DND-41 (cell line): ENCODE data around the gene BRINP1.

Experiments used
- ATAC-seq: fragments of 200-7000 bp; cut with Tn5 transposase; 3 replicates; pipeline ENCODE4 v1.9.1; 2021; ENCODE audit warnings: low read depth; ENCODE audit not compliant: insufficient read depth
- DNase-seq: peaks from one replicate; pipeline ENCODE4 v3.0.0-alpha.2; 2020
- H2AFZ ChIP-seq: 2 replicates; pipeline ENCODE4 v1.6.0; 2012; ENCODE audit warnings: low read depth, low read length
- H3K27ac ChIP-seq: 2 replicates; pipeline ENCODE4 v1.5.1; 2012; ENCODE audit warnings: low read length, inconsistent platforms
- H3K27me3 ChIP-seq: fragments of 200-600 bp; sonication (generic); 2 replicates; pipeline ENCODE4 v1.6.0; 2012; ENCODE audit warnings: low read length, mild to moderate bottlenecking, inconsistent platforms; ENCODE audit not compliant: insufficient read depth, poor library complexity
- H3K36me3 ChIP-seq: 2 replicates; pipeline ENCODE4 v1.5.1; 2012; ENCODE audit warnings: low read length, inconsistent platforms; ENCODE audit not compliant: insufficient read depth
- H3K4me1 ChIP-seq: 2 replicates; pipeline ENCODE4 v1.5.1; 2012; ENCODE audit warnings: mild to moderate bottlenecking, low read length; ENCODE audit not compliant: insufficient read depth
- H3K4me2 ChIP-seq: 2 replicates; pipeline ENCODE4 v1.6.0; 2012; ENCODE audit warnings: mild to moderate bottlenecking, moderate library complexity, low read length, inconsistent platforms; ENCODE audit not compliant: insufficient read depth
- H3K4me3 ChIP-seq, 2 experiments: fragments of 200-600 bp in 1 of 2; shearing (Covaris generic) in 1 of 2; 2 replicates each; pipeline ENCODE4 v1.5.1; 2012 to 2016; ENCODE audit warnings: inconsistent platforms in 2 of 2, low read length in 2 of 2, mild to moderate bottlenecking in 2 of 2, low read depth in 1 of 2, moderate library complexity in 1 of 2
- H3K79me2 ChIP-seq: 2 replicates; pipeline ENCODE4 v1.6.0; 2012; ENCODE audit warnings: low read length, inconsistent platforms; ENCODE audit not compliant: insufficient read depth
- H3K9ac ChIP-seq: 2 replicates; pipeline ENCODE4 v1.6.0; 2012; ENCODE audit warnings: low read depth, mild to moderate bottlenecking, inconsistent platforms, low read length, moderate library complexity
- H3K9me3 ChIP-seq: 2 replicates; pipeline ENCODE4 v1.5.1; 2012; ENCODE audit warnings: low read length, moderate library complexity, mild to moderate bottlenecking, inconsistent platforms; ENCODE audit not compliant: insufficient read depth, severe bottlenecking
- H4K20me1 ChIP-seq: 2 replicates; pipeline ENCODE4 v1.6.0; 2012; ENCODE audit warnings: low read length; ENCODE audit not compliant: insufficient read depth
- EZH2 ChIP-seq: IDR thresholded peaks from 3 replicates; pipeline ENCODE4 v1.6.1; 2012; ENCODE audit warnings: borderline replicate concordance, low read depth, mild to moderate bottlenecking, moderate library complexity, low read length, inconsistent platforms; ENCODE audit not compliant: severe bottlenecking
- TF ChIP-seq, protein P1 (sequence below): IDR thresholded peaks from 2 replicates; pipeline ENCODE4 v1.5.1; 2012; ENCODE audit warnings: borderline replicate concordance, low read length, moderate library complexity, mild to moderate bottlenecking; ENCODE audit not compliant: poor library complexity, severe bottlenecking; ENCODE audit errors: extremely low read depth

The BRINP1 gene

DNA sequence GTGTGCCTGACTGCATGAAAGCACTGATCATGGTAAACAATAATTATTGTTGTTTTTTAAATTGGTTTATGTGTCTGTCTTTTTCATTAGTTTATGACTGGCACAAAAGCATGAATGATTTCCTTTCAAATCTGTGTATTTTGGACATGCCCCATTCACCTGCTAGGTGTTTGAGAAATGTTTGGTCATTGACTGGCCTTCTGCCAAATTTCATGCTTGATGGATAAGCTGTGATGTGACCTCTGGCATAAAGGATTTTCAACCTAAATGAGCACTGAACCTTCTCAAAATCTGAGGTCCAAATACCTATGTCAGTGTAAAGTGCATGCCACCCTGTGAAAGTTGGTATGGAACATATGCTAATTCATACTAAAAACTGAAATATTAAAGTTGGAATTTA is 204.5 kb downstream of the BRINP1 start:
- DNase-seq (no peak), ATAC-seq (no peak)
- no peaks in the 10 kb centered on the region for H3K27me3 ChIP-seq

DNA sequence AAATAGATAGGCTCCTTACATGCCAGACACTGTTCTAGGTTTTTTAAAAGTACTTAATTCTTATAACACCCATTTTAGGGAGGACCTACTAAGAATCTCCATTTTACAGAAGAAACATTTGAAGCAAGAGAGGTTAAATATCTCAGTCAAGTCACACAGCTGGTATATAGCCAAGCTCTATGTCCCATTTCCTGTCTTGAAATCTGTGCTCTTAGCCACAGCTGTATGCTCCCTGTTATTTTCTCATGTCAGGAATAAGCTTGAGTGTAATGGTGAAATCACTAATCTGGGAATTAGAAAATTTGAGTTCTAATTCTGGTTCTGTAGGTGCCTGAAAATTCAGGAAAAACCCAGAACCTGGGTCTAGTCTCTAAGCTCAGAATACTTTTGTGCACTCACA is 208.7 kb downstream of the BRINP1 start:
- Histone ChIP-seq H3K4me2 (no peak overlapping the region), H3K9me3 (no peaks in the 10 kb centered on the region), H2AFZ (no peak overlapping the region), H3K79me2 (no peaks in the 10 kb centered on the region), H3K27me3 (no peaks in the 10 kb centered on the region), H3K27ac (no peak overlapping the region), H4K20me1 (no peaks in the 10 kb centered on the region), H3K36me3 (no peaks in the 10 kb centered on the region), H3K4me3 (no peak overlapping the region), H3K4me1 (no peaks in the 10 kb centered on the region), H3K9ac (no peak overlapping the region)
- TF ChIP-seq, protein P1, sequence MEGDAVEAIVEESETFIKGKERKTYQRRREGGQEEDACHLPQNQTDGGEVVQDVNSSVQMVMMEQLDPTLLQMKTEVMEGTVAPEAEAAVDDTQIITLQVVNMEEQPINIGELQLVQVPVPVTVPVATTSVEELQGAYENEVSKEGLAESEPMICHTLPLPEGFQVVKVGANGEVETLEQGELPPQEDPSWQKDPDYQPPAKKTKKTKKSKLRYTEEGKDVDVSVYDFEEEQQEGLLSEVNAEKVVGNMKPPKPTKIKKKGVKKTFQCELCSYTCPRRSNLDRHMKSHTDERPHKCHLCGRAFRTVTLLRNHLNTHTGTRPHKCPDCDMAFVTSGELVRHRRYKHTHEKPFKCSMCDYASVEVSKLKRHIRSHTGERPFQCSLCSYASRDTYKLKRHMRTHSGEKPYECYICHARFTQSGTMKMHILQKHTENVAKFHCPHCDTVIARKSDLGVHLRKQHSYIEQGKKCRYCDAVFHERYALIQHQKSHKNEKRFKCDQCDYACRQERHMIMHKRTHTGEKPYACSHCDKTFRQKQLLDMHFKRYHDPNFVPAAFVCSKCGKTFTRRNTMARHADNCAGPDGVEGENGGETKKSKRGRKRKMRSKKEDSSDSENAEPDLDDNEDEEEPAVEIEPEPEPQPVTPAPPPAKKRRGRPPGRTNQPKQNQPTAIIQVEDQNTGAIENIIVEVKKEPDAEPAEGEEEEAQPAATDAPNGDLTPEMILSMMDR, result no peak
- TF ChIP-seq EZH2, result no peak
- ATAC-seq, result no peak
- no peak for DNase-seq

More for the DNA sequence above, 204.5 kb downstream of the BRINP1 start:
- Histone ChIP-seq H3K79me2 (no peaks in the 10 kb centered on the region), H3K36me3 (no peaks in the 10 kb centered on the region), H4K20me1 (no peaks in the 10 kb centered on the region), H3K9me3 (no peaks in the 10 kb centered on the region), H3K27ac (no peak overlapping the region), H3K9ac (no peak overlapping the region), H3K4me1 (no peaks in the 10 kb centered on the region), H2AFZ (no peak overlapping the region), H3K4me3 (no peak overlapping the region), H3K4me2 (no peak overlapping the region)
- no peak for TF ChIP-seq EZH2
- TF ChIP-seq, protein P1, result no peak

DNA sequence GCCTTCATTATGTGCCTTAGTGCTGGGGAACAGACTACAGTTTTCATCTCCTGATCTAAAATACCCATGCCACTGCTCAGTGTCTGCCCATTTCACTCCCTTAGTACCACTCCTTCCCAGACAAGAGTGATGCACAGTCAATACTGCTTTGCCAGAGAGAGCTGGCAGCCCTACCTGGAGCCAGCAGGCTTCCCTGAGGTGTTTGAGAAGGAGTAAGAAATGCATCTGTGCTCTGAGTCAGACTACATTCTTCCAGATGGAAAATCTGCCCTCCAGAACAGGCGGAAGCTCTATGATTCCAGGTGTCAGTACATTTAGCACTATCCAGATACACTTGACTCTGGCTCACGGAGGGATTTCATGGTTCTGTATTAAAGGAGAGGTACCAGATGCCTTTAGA is 209.8 kb downstream of the BRINP1 start:
- Histone ChIP-seq H3K27ac (no peak overlapping the region), H3K36me3 (no peaks in the 10 kb centered on the region), H3K79me2 (no peaks in the 10 kb centered on the region), H3K9me3 (no peaks in the 10 kb centered on the region), H3K27me3 (no peaks in the 10 kb centered on the region), H3K4me2 (no peak overlapping the region), H3K9ac (no peak overlapping the region), H3K4me3 (no peak overlapping the region), H2AFZ (no peak overlapping the region), H4K20me1 (no peaks in the 10 kb centered on the region), H3K4me1 (no peaks in the 10 kb centered on the region)
- no peak for TF ChIP-seq EZH2
- TF ChIP-seq, protein P1, result no peak
- ATAC-seq (no peak), DNase-seq (no peak)

DNA sequence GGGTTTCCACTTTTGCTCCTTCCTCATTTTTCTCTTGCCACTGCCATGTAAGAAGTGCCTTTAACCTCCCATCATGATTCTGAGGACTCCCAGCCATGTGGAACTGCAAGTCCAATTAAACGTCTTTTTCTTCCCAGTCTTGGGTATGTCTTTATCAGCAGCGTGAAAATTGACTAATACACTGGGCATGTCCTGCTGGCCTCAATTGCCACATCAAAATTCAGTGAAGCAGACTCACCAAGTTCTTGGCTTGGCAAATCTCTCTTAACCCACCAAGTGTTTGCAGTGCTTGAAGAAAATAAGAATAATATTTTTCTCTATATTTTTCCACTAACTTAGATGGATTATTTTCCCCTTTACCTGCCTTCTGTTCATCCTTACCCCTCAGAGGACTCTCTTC is 212.0 kb downstream of the BRINP1 start:
- no peak for TF ChIP-seq EZH2
- TF ChIP-seq, protein P1, result no peak
- Histone ChIP-seq H3K9me3 (no peaks in the 10 kb centered on the region), H4K20me1 (no peaks in the 10 kb centered on the region), H3K4me2 (no peak overlapping the region), H3K79me2 (no peaks in the 10 kb centered on the region), H3K36me3 (no peaks in the 10 kb centered on the region), H3K27ac (no peak overlapping the region), H2AFZ (no peak overlapping the region), H3K4me3 (no peak overlapping the region), H3K4me1 (no peaks in the 10 kb centered on the region), H3K27me3 (no peaks in the 10 kb centered on the region), H3K9ac (no peak overlapping the region)
- ATAC-seq, result no peak
- no peak for DNase-seq
